ENCODE results near the gene FOXC1.

FOXC1 gene

DNA sequence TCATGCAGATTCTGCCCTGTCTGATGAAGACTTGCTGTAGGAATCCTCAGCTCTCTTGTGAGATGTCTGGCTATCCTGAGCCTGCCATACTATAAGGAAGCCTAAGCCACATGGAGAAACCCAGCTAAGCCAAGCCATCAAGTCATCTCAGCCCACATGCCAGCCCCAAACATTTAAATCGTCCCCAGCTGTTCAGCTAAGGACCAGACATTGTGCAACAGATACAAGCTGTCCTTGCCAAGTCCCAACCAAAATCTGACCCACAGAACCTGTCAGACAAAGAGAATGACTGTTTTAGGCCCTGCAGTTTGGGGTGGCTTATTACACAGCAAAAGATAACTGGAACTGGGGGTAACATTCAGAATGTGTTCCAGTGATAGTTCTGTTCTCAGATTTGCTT is 36.8 kb upstream of the FOXC1 start:
- H3K4me3 ChIP-seq = no peak overlapping the region
- DNase-seq (ENCODE audit: low spot score) = no peak
- H3K27ac ChIP-seq = no peak overlapping the region
- TF ChIP-seq CTCF (IDR thresholded peaks at IDR 0.05) = no peak

GRCh38 chr6:1574083-1574761 is 35.5 kb upstream of the FOXC1 start:
- peak overlapping the region; percentile 90 to 91 for H3K27ac ChIP-seq
- no peak overlapping the region for H3K4me3 ChIP-seq
- DNase-seq (ENCODE audit: low spot score) = no peak
- no peak for TF ChIP-seq CTCF (IDR thresholded peaks at IDR 0.05)

GRCh38 chr6:1574890-1575209 is 34.9 kb upstream of the FOXC1 start:
- Histone ChIP-seq H3K4me3 (peak overlapping the region; percentile 61), H3K27ac (peak overlapping the region; percentile 90 to 91)
- DNase-seq (ENCODE audit: low spot score) = no peak
- no peak for TF ChIP-seq CTCF (IDR thresholded peaks at IDR 0.05)

- Histone ChIP-seq H3K27ac (peak overlapping the region; percentile 90 to 91), H3K4me3 (peak overlapping the region; percentile 61)
- TF ChIP-seq CTCF (IDR thresholded peaks at IDR 0.05) = no peak
- no peak for DNase-seq (ENCODE audit: low spot score)
These were observed 34.3 kb upstream of the FOXC1 start for GRCh38 chr6:1575210-1576041.

- TF ChIP-seq CTCF (IDR thresholded peaks at IDR 0.05) = no peak
- peak overlapping the region; percentile 90 to 91 for H3K27ac ChIP-seq
- DNase-seq (ENCODE audit: low spot score) = no peak
- peak overlapping the region; percentile 61 for H3K4me3 ChIP-seq
These were observed 33.5 kb upstream of the FOXC1 start for GRCh38 chr6:1576166-1576565.

GRCh38 chr6:1576711-1577110 is 33.0 kb upstream of the FOXC1 start:
- Histone ChIP-seq H3K27ac (no peak overlapping the region), H3K4me3 (no peak overlapping the region)
- no peak for TF ChIP-seq CTCF (IDR thresholded peaks at IDR 0.05)
- no peak for DNase-seq (ENCODE audit: low spot score)
